C4-2B (cell line): Measurements from ENCODE around the gene PFKL.

ENCODE experiments used
- H3K27ac ChIP-seq: fragments of 450-650 bp; 2 replicates; pipeline ENCODE4 v1.5.1; 2017
- ZFX ChIP-seq: fragments of 450-650 bp; IDR thresholded peaks from 2 replicates; pipeline ENCODE4 v1.6.1; 2017
- TF ChIP-seq, protein P1 (sequence below): fragments of 450-650 bp; conservative IDR thresholded peaks from 2 replicates; pipeline ENCODE4 v1.5.1; 2017; ENCODE audit warnings: mild to moderate bottlenecking

The PFKL gene

GRCh38 chr21:44288251-44289110, 11.4 kb upstream of the PFKL start:
- no peak overlapping the region for H3K27ac ChIP-seq
- no peak for TF ChIP-seq ZFX
- TF ChIP-seq, protein P1, sequence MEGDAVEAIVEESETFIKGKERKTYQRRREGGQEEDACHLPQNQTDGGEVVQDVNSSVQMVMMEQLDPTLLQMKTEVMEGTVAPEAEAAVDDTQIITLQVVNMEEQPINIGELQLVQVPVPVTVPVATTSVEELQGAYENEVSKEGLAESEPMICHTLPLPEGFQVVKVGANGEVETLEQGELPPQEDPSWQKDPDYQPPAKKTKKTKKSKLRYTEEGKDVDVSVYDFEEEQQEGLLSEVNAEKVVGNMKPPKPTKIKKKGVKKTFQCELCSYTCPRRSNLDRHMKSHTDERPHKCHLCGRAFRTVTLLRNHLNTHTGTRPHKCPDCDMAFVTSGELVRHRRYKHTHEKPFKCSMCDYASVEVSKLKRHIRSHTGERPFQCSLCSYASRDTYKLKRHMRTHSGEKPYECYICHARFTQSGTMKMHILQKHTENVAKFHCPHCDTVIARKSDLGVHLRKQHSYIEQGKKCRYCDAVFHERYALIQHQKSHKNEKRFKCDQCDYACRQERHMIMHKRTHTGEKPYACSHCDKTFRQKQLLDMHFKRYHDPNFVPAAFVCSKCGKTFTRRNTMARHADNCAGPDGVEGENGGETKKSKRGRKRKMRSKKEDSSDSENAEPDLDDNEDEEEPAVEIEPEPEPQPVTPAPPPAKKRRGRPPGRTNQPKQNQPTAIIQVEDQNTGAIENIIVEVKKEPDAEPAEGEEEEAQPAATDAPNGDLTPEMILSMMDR, result no peak

DNA sequence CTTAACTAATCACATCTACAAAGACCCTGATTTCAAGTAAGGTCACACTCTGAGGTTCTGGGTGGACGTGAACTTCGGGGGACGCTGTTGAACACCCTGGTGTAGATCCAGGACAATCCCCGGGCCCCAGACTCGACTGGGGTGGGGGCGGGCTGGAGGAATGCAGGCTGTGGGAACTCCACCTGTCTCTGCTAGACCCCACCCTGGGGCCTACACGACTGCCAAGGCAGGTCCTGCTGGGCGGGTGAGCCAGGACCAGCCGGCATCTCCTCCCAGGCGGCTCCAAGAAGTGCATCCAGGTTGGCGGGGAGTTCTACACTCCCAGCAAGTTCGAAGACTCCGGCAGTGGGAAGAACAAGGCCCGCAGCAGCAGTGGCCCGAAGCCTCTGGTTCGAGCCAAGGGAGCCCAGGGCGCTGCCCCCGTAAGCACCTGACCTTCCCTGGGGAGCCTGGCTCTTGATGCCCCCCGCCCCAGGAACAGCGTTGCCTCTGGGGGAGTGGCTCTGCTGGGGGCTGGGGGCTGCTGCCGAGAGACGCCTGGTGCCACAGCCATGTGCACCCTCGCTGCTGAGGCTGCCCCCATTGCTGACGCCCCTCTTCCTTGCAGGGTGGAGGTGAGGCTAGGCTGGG, 10.4 kb upstream of the PFKL start:
- TF ChIP-seq, protein P1, result no peak
- TF ChIP-seq ZFX, result no peak
- no peak overlapping the region for H3K27ac ChIP-seq

DNA sequence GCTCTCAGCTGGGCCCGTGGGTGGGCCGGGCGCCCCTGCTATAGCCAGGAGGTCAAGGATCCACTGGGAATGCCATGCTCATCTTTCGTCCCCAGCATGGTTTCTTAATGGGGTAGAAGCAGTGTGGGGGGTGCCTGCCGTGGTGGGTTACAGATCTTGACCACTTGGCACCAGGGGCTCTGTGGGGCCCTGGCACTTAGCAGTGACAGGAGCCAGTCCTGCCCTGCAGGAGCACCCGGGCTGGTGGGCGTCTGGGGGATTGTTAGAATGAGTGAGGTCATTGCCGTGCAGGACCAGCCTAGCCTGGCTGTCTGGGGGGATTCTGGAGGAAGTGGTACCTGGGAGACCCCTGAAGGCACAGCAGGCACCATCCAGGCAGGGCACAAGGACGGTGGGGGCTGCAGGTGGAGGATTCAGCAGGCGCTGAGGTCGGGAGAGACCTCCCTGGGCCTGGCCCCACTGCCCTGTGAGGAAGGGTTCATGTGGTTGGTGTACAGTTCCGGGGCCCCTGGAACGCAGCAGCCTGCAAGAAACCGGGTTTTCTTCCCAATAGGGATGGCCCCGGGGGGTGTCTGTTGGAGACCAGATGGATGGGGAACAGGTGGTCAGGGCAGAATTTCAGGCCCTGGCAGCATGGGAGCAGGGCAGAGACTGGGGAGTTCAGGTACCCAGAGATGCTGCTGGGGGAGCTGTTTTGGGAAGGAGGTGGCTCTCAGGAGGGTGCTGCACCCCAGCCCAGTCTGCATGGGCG, 9.4 kb upstream of the PFKL start:
- no peak overlapping the region for H3K27ac ChIP-seq
- no peak for TF ChIP-seq ZFX
- TF ChIP-seq, protein P1, result no peak

DNA sequence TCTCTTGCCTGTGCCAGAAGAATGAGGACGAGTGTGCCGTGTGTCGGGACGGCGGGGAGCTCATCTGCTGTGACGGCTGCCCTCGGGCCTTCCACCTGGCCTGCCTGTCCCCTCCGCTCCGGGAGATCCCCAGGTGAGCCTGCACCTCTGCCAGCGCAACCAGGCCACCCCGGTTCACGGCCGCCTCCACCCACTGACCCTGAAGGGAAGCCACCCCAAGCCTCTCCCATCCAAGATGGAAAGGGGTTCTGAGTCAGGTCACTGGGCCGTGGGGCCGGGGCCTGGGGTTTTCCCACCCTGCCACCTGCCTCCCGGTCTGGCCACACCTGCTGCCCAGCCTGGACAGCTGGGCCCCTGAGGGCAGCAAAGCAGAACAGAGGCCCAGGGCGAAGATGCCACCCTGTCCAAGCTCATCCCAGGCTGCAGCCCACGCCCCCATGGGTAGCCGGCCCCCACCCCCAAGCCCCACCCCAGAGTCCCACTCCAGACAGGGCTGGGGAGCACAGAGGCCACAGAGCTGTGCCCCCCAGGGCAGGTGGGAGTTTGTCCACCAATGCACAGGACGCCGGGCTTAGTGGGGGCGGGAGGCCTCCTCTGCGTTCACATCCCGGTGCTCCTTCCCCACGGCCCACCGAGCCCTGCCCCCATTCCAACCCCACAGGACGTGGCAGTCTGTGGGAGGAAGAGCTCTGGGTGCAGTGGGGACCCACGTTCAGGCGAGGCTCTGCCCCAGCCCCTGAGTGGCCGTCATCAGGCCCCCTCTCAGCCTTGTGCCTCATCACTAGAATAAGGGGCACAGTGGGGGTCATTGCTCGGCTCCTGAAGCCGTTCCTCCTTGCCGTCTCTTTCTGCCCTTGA, 8.5 kb upstream of the PFKL start:
- TF ChIP-seq, protein P1, result no peak
- TF ChIP-seq ZFX, result no peak
- no peak overlapping the region for H3K27ac ChIP-seq

DNA sequence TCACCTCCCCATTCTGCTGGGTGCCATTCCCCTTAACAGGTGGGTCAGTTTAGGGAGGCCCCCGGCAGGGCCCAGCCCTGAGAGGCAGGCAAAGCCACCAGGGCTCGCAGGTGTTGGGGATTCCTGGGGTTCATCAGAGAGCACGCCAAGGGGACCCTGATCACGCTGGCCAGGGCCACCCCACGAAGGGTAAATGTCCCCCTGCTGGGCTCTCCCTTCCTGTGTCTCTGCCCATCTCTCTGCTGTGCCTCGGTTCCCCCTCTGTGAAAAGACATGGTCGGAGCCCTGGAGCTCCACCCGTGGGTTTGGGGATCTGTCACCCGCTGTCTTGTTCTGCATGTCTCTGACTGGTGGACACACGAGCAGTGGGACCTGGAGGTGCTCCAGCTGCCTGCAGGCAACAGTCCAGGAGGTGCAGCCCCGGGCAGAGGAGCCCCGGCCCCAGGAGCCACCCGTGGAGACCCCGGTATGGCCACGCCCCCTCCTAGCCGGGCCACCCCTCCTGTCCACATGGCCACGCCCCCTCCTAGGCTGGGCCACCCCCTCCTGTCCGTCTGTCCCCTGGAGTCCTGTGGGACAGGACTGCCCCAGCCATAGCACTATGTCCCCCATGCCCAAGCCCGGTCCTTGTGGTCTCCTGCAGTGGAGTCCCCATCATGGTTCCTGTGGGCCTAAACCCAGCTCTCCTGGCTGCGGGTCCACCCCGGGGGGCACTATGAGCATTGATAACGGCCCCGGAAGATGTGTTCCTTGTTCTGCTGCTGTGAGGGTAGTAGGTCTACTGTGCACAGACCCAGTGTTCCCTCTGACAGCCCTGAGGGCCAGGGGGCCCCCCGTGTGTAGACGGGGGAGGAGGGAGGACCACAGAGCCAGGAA, 7.7 kb upstream of the PFKL start:
- TF ChIP-seq, protein P1, result no peak
- no peak for TF ChIP-seq ZFX
- no peak overlapping the region for H3K27ac ChIP-seq

GRCh38 chr21:44292812-44293195, 7.0 kb upstream of the PFKL start:
- TF ChIP-seq ZFX, result no peak
- TF ChIP-seq, protein P1, result no peak
- H3K27ac ChIP-seq, result no peak overlapping the region
